GM19193 (cell line): Measurements from ENCODE around the gene LUZP2.

Experiments used
- POLR2A ChIP-seq: IDR thresholded peaks from 4 replicates; pipeline ENCODE4 v1.6.1; 2011; ENCODE audit not compliant: insufficient read depth, insufficient read length; ENCODE audit errors: extremely low read depth

Gene LUZP2

DNA sequence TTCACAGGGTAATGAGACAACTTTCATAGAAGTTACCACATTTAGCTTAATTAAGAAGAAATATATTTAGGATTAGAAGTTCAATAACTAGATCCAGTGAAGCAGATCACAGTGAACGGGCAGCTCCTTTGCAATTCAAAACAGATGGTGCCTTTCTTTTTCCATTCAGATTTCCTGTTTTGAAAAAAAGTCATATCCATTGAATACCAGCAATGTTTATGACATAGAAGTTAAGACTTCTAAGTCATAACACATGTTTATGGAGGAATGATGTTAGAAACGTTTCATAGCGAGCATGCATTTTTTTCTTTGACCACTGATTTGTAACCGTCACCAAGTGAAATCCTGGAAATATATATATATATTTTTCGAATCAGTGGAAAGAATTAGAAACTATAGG is 24.7 kb downstream of the LUZP2 start:
- no peak for TF ChIP-seq POLR2A

GRCh38 chr11:24524156-24524555 is 27.3 kb downstream of the LUZP2 start:
- no peak for TF ChIP-seq POLR2A

DNA sequence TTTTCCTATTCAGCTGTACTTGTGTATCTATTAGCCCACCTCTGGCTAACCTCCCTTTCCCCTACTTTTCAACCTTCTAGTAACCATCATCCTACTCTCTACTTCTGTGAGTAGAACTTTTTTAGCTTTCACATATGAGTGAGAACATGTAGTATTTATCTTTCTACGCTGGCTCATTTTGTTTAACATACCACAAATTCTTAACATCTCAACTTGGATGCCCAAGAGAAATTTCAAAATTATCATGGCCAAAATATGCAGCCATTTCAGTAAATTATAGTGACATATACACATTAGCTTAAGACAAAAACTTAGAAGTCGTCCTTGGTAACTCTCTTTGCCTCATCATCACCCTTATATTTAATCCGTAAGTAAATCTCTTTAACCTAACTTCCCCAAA is 34.7 kb downstream of the LUZP2 start:
- no peak for TF ChIP-seq POLR2A

GRCh38 chr11:24543771-24544170 is 46.9 kb downstream of the LUZP2 start:
- no peak for TF ChIP-seq POLR2A

GRCh38 chr11:24556693-24557092 is 59.8 kb downstream of the LUZP2 start:
- no peak for TF ChIP-seq POLR2A

GRCh38 chr11:24559315-24559714 is 62.5 kb downstream of the LUZP2 start:
- no peak for TF ChIP-seq POLR2A

DNA sequence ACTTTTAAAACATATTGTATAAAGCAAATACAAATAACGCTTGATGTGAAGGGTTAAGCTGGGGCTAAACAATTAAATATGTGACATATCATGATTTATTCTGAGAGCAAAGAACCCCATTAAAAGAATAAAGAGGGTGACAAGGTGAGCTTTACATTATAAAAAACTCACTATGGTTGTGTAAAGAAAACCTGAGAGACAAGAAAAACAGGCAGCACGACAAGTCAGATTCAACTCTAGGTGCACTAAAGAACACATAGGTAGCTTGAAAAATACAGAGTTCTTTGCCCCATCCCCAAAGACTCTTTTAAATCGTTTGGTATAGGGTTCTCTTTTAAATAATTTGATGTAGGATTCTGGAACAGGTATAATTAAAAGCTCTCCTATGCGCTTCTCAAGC is 63.5 kb downstream of the LUZP2 start:
- no peak for TF ChIP-seq POLR2A

DNA sequence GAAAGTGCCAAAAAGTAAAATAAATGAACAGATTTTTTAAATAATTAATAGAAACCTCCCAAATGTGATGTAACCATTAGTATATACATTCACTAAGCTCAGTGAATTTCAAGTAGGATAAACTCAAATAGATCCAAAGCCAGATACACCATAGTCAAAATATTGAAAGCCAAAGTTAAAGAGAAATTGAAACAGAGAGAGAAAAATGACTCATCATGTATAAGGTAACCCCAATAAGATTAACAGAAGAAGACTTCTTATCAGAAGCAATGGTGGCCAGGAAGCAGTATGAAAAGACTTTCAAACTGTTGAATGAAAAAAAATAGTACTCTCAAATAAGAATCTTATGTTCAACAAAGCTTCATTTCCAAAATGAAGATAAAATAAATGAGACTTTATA is 70.5 kb downstream of the LUZP2 start:
- TF ChIP-seq POLR2A, result no peak

- TF ChIP-seq POLR2A, result no peak
Observed at GRCh38 chr11:24572376-24572775, 75.5 kb downstream of the LUZP2 start.

DNA sequence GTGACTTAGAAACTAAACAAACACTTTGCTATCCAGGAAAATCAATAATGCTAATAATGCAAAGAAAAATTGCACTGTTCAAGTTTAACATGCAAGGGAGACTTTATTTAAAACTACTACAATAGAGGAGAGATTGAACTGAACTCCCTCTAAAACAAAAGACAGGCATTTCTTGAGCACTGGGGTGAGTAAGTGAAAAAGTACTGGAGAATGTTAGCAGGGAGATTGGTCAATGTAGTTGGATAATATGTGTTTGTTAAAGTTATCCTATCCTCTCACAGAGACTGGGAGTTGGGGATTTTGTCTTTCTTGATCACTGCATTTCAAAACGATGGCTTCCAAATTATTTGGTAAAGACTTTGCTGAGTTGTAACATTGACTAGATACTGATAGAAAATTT is 77.6 kb downstream of the LUZP2 start:
- TF ChIP-seq POLR2A, result no peak

GRCh38 chr11:24575392-24575791 is 78.5 kb downstream of the LUZP2 start:
- no peak for TF ChIP-seq POLR2A

DNA sequence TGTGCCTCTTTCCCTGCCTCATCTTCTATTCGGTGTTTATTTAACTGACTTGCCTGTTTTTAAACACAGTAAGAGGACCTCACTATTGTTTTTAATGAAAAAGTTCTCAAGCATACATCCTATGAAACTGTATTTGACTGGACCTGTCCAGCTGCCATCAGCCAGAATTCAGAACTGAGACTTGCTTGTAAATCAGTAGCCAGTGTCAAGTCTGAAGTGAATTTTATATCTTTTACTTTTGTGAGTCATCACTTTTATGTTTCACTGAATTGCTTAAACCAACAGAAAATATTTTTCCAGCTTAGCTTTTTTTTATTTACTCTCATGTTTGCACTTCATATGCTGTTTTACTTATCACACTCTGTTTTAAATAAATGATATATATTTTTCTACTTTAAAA is 88.3 kb downstream of the LUZP2 start:
- no peak for TF ChIP-seq POLR2A

GRCh38 chr11:24587635-24588034 is 90.8 kb downstream of the LUZP2 start:
- no peak for TF ChIP-seq POLR2A

DNA sequence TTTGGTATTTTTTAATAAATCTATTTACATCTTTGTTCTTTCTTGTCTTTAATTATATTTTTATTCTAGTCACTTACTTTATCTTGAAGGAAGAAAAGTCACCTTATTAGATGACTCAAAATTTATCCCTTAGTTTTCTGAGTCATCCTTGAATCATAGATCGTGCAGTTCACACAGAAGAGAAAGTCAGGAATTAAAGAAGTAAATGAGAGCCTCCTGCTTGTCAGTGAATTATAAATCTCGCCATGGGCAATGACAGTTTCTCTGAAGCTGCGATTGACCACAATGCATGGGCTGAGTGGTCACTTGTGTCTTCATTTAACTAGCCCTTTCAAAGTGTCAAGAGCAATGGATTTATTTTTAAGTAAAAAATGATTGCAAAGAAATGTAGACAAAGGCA is 91.2 kb downstream of the LUZP2 start:
- no peak for TF ChIP-seq POLR2A

DNA sequence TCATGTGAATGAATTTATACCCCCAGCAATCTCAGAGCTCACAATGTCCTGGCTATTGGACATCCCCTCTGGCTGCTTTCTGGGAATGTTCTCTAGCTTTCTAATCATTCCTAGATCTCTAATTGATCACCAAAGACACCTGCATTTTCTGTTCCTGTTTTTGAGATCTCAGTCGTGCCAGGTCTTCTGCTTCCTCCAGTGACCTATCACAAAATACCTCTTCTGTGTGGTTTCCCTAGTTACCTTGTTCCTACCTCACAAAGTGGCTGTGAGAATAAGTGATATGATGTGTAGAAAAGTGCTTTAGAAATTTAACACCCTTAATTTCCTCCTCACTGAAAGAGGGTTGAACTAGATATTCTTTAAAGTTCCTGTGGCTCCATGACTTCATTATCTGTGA is 92.2 kb downstream of the LUZP2 start:
- no peak for TF ChIP-seq POLR2A

DNA sequence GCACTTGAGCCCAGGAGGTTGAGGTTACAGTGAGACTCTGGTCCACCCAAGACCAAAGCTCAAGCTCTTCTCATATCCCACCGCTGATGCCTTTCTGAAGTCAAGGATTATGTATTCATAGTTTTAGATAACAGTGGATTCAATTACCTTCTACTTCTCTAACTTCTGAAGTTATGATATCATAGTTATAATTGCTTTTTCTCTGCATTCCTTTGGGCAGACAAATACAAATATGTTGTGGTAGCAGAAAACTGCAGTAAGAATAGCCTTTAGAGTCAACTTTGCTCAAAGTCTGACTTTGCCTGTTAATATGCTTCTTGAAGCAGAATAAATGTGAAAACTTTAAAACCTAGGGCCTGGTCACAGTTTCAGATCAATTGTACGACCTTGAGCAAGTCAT is 94.4 kb downstream of the LUZP2 start:
- no peak for TF ChIP-seq POLR2A

- no peak for TF ChIP-seq POLR2A
Observed at GRCh38 chr11:24592360-24592759, 95.5 kb downstream of the LUZP2 start.
